OCI-M2 (cell line): Measurements from ENCODE around the gene ERF.
A peak's percentile ranks its signal among the peaks of the same experiment; 100 is the strongest.

Experiments
- DNase-seq: peaks from one replicate; lab custom pipeline; 2025; ENCODE audit not compliant: unreplicated experiment; lab: John Stamatoyannopoulos, UW

The ERF gene

GRCh38 chr19:42217520-42218437 lies 37.1 kb downstream of the ERF start, which contains the start of gene DEDD2:
TSS of gene DEDD2 (minus strand) at chr19:42217677. CDS start at chr19:42217007, 670 bp downstream.
- peak; percentile 94 for DNase-seq

GRCh38 chr19:42216653-42217519 lies 38.0 kb downstream of the ERF start:
- no peak for DNase-seq

- DNase-seq = no peak
Measured at GRCh38 chr19:42214810-42215485, 40.0 kb downstream of the ERF start.

GRCh38 chr19:42212886-42213285 lies 42.0 kb downstream of the ERF start:
- no peak for DNase-seq

GRCh38 chr19:42208612-42209011 lies 46.3 kb downstream of the ERF start:
- DNase-seq = no peak

GRCh38 chr19:42207767-42208271 lies 47.1 kb downstream of the ERF start:
- no peak for DNase-seq

- no peak for DNase-seq
Measured at GRCh38 chr19:42206871-42207755, 47.8 kb downstream of the ERF start.

GRCh38 chr19:42204664-42205063 lies 50.3 kb downstream of the ERF start:
- DNase-seq = no peak

- no peak for DNase-seq
Measured at GRCh38 chr19:42203700-42204099, 51.2 kb downstream of the ERF start.

GRCh38 chr19:42202290-42202880 lies 52.5 kb downstream of the ERF start:
- DNase-seq = no peak

GRCh38 chr19:42201489-42202289 lies 53.2 kb downstream of the ERF start:
- no peak for DNase-seq

- no peak for DNase-seq
Measured at GRCh38 chr19:42200116-42200715, 54.7 kb downstream of the ERF start.

GRCh38 chr19:42199440-42200115 lies 55.4 kb downstream of the ERF start:
- no peak for DNase-seq

- no peak for DNase-seq
Measured at GRCh38 chr19:42198676-42199439, 56.1 kb downstream of the ERF start.
